CD4-positive, alpha-beta T cell treated with Interleukin-15 for 4 hours (primary cell): ENCODE results near the gene RRAD.

Source experiments
- DNase-seq: peaks from one replicate; pipeline ENCODE4 v3.0.0-alpha.2; 2020; ENCODE audit warnings: low spot score

The RRAD gene

DNA sequence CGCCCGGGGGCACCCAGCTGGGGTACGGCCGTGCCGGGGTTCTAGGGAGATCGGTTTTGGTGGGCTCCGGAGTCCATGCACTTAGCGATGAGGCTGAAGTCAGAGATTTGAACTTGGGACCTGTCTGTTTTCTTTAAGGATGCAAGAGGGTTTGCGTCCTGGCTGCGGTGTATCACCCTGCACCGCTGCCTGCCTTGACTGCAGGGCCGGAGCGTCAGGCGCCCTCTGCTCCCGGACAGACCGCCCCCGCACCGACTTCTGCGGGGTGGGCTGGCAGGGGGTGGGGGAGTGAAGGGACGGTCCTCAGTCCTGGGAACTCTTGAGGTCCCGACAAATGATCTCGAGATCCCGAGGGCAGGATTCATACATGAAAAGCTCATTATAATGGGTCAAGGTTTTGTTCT, 44.3 kb downstream of the RRAD start:
- no peak for DNase-seq

DNA sequence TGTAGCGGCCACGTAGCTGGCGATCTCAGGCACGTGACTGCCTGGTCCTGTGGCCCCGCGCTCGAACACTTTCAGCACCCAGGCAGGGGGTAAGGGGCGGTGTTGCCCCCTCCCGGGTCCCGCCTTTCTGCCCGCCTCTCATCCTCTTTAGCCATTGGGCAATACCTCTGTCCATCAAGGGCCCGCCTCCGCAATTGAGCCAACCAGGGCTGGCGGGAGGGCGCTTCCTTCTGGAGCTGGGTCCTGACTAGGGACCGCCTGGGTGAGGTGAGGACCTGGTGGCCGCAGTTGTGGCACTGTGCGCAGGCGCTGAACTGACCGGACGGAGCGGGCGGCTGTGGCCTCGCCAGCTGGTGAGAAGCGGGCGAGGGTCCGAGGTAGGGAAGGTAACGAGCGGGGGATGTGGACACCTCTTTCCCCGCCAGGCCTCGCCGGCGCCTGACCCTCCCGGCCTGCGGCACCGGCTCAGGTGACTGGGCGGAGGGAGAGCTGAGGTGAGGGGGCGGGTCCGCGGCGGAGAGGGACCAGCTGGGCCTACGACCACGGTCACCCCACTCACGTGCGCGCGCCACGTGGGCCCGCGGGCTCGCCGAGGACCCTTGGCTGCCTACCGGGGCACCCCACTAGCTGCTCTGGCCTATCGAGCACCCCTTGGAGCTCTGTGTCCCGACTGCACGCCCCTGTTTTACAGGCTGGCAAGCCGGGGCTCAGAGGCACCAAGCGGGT, 44.9 kb downstream of the RRAD start, which contains the start of gene PDP2:
Gene PDP2, plus strand, starts transcription at position 228 of the 726 bp plus-strand sequence. CDS start 3,770 bp downstream, outside the sequence.
- peak; percentile 94 for DNase-seq

DNA sequence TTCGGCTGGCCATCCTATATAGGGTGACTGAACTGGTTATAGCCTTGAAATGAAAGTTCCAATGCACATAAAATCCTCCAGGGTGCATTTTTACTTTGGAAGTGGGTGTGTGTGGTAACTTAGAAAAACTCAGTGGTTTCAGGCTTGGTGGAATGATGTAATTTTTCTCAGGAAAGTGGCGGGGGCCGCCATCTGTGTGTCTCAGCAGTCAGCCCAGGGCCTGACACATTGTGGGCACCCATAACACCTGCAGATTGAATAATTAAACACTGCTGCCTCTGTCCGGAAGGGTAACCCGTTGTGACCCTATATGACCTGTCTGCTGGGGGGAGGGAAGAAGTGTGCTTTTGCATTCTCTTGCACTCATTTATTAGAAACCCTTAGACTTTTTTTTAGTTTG, 47.3 kb downstream of the RRAD start:
- DNase-seq, result peak; percentile 46

- no peak for DNase-seq
Observed at GRCh38 chr16:66874079-66874775, 51.1 kb downstream of the RRAD start.

DNA sequence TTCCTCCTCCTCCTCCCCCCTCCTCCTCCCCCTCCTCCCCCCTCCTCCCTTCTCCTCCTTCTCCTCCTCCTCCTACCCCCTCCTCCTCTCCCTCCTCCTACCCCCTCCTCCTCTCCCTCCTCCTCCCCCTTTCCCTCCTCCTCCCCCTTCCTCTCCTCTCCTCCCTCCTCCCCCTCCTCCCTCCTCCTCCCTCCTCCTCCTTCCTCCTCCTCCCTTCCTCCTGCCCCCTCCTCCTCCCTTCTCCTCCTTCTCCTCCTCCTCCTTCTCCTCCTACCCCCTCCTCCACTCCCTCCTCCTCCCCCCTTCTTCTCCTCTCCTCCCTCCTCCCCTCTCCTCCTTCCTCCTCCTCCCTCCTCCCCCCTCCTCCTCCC, 51.7 kb downstream of the RRAD start:
- DNase-seq, result no peak

DNA sequence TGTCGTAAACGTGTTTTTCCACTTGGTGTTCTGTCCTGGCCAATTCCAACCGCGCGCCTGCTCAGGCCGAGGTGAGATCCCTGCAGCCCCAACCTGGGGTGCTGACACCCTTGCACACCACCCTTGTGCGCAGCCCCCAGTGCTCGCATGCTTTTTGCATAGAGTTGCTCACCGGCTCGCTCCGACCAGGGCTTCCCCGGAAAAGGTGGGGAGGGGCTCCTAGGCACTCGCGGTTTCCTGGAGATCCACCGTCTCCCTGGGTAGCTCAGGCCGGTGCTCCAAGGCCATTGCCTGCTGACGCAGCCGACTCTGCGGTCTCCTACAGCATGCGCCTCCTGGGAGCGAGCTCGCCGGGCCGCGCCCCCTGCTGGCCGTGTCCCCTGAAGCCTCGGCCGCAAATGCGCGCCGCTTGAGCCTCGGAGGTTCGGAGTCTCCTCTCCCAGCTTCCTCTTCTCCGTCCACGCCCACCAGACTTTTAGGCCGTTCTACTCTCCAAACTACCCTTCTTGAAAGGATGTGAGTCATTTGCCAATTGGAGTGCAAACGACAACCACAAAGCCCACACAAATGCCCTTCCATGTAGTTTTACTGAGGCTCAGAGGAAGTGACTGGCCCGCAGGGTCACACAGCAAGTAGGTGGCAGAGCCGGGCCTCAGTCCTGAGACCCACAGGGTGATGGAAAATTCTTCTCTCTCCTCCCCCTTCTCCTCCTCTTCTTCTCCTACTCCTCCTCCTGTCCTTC, 52.2 kb downstream of the RRAD start:
- peak; percentile 93 for DNase-seq

DNA sequence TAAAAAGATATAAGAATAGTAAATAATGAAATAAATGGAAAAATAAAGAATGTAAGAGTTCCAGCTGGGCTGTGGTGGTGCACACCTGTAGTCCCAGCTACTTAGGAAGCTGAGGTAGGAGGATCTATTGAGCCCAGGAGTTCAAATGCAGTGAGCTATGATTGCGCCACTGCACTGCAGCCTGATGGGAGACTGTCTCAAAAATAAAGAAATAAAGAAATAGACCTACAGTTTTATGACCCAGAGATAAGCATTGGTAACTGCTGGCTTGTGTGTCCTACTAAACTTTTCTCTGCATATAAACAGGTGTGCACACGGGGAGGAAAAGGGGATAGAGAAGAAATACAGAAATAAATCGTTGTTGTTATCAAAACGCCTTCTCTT, 52.8 kb downstream of the RRAD start:
- no peak for DNase-seq

DNA sequence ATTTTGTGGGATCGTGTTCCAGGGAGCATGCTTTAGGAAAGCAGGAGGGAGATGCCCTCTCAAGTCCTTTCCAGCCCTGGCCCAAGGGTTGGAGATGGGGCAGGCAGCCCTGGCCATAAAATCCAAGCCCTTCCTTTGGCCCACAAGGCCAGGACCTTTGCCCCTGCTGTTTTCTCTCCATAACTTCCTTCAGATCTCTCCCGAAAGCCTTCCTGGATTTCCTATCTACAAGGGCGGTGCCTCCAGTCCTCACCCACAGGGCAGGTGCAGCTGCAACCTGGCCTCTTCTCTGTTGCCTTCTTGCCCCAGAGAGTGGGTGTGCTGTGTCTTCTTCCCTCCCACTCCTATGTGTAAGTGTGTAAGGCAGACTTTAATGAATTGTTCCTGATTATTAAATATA, 53.5 kb downstream of the RRAD start:
- no peak for DNase-seq
